Measurements from ENCODE around the gene ACOX2. TPM values are rescaled to one million over a fixed set of nuclear protein-coding genes. Genes with fewer than 3 reads are reported as not detected.
A peak's percentile ranks its signal among the peaks of the same experiment; 100 is the strongest.

The ACOX2 gene
- total and polyA plus RNA-seq, 2 of the 13 experiments (the other 11 are each of a cell fraction or from before 2014, with no cell fraction given), result 42.6 to 98.5 TPM

GRCh38 chr3:58471025-58471887 lies 65.7 kb downstream of the ACOX2 start (continued):
- TF ChIP-seq HMGXB4 (CRISPR knock-in tag; IDR thresholded peaks at IDR 0.05; ENCODE audit: borderline replicate concordance in 1 of 2, low read depth in 1 of 2), result peak; percentile 8 to 33; a peak in 1 of 4 replicates

- in situ Hi-C loops (cut with HindIII; ENCODE audit: extremely low pct_ligation_motif_present, low pct_unique_long_range_greater_than_20kb) (no loop called here), intact Hi-C loops (cut with micrococcal nuclease; ENCODE audit: unreplicated experiment) (loop anchor here (2.0 to 5.0 kb wide), 3 partner anchors 16 to 33 kb away; no protein-coding TSS in a partner anchor)
- FAIRE-seq (no peak), DNase-seq (ENCODE audit: low spot score) (peak; percentile 34), ATAC-seq (peak; percentile 58)
- CTCF ChIA-PET (ENCODE audit: low intra/inter-chr PET ratio, low total read pairs), result no interaction called here
- Histone ChIP-seq H3K79me2 (ENCODE audit: insufficient read depth, low read length) (no peaks in the 10 kb centered on the region), H3K36me3 (replicated peaks in 1 of 2; ENCODE audit: control insufficient read depth in 1 of 2, insufficient read depth in 2 of 2, low read length in 2 of 2) (no peaks in the 10 kb centered on the region), H2AFZ (ENCODE audit: low read length) (peak overlapping the region; percentile 60), H3K27ac (ENCODE audit: extremely low read length, insufficient read depth, low read length) (peak overlapping the region; percentile 84), H3K4me3 (replicated peaks in 1 of 3; ENCODE audit: insufficient read depth in 1 of 3, low read depth in 2 of 3, low read length in 3 of 3) (peak overlapping the region; percentile 8 to 58 (median 33); a peak in 5 of 6 replicates), H3K9me3 (ENCODE audit: low read length) (no peaks in the 10 kb centered on the region), H3K9ac (ENCODE audit: insufficient read depth, low read depth, low read length) (peak overlapping the region; percentile 62), H3K27me3 (ENCODE audit: control insufficient read depth in 1 of 2, insufficient read depth in 2 of 2, low read length in 2 of 2) (no peaks in the 10 kb centered on the region), H3K4me1 (ENCODE audit: insufficient read depth, low read length) (peaks cover 65% of the 10 kb centered on the region), H3K4me2 (ENCODE audit: low read depth, low read length) (peak overlapping the region; percentile 84), H4K20me1 (ENCODE audit: insufficient read depth, low read length) (no peaks in the 10 kb centered on the region)
- POLR2A ChIA-PET, result interaction anchor here (0.7 to 2.9 kb wide), 14 partner anchors 14 to 67 kb away, joined by 3 to 26 read pairs (median 10); partner anchors contain the start of genes ACOX2, KCTD6 and PDHB
- WGBS (ENCODE audit: low lambda C conversion rate), result 9% methylated on average over 10 of the region's 12 CpGs
- BruUV-seq (replicated peaks), result no TSS peak
- peak; percentile 49; the same call in 1 of the 2 replicates for TF ChIP-seq PPARG (CRISPR knock-in tag; conservative IDR thresholded peaks at IDR 0.05)
- TF ChIP-seq ZNF407 (CRISPR knock-in tag; IDR thresholded peaks at IDR 0.05; ENCODE audit: not compliant biosample characterization), result no peak
- TF ChIP-seq KLF13 (CRISPR knock-in tag; IDR thresholded peaks at IDR 0.05), result 0 out of 2 replicates have a peak, but pooled peaks have one; percentile 15
- TF ChIP-seq ZNF883 (CRISPR knock-in tag; IDR thresholded peaks at IDR 0.05; ENCODE audit: not compliant biosample characterization), result peak; percentile 28
- peak; percentile 70; the same call in 1 of the 2 replicates for TF ChIP-seq PITX1 (CRISPR knock-in tag; IDR thresholded peaks at IDR 0.05)
- 0 out of 2 replicates have a peak, but pooled peaks have one; percentile 22 for TF ChIP-seq SOX5 (CRISPR knock-in tag; IDR thresholded peaks at IDR 0.05; ENCODE audit: borderline replicate concordance)
- TF ChIP-seq GATA4 (IDR thresholded peaks at IDR 0.05; ENCODE audit: borderline replicate concordance, low read depth), result no peak
- TF ChIP-seq ESRRA (CRISPR knock-in tag; IDR thresholded peaks at IDR 0.05; ENCODE audit: low read depth), result peak; percentile 53; the same call in 1 of the 2 replicates
Measured at GRCh38 chr3:58470363-58471024, 66.5 kb downstream of the ACOX2 start.
